Left colon (tissue), 2 donors: ENCODE results near the gene CNP. TPM values are rescaled to one million over a fixed set of nuclear protein-coding genes. Genes with fewer than 3 reads are reported as not detected.

ENCODE experiments used
- ATAC-seq: fragments of 200-7000 bp; cut with Tn5 transposase; one replicate; pipeline ENCODE4 v1.9.1; 2020; ENCODE audit warnings: mild to moderate bottlenecking, moderate library complexity
- DNase-seq, 2 donors: peaks; one replicate each; pipeline ENCODE4 v3.0.0-alpha.2; 2020
- intact Hi-C, 2 donors: fragments of 100-400 bp; cut with DNase I in 1 of 2; cut with micrococcal nuclease in 1 of 2; formaldehyde crosslinking; loops; one replicate each; pipeline versions ENCODE4 v1.11.2 to v1.14.0; 2022; cut with DNase I, micrococcal nuclease
- total RNA-seq, 2 donors: library from RNA; stranded (reverse); fragmentation: NEBNext Ultra II Directional; extraction: Animal tissue kit (Norgen Biotek cat#: 25700); gene quantifications; one replicate each; pipeline ENCODE4 v1.2.1, GENCODE V29; 2021
- donor health status: DM: no; HTN: no; CAD: no.
- donor health status: DM: yes; HTN: yes; CAD: no.

The CNP gene
- total RNA-seq, 2 donors from 2014 or later = 45.6 to 53.6 TPM

DNA sequence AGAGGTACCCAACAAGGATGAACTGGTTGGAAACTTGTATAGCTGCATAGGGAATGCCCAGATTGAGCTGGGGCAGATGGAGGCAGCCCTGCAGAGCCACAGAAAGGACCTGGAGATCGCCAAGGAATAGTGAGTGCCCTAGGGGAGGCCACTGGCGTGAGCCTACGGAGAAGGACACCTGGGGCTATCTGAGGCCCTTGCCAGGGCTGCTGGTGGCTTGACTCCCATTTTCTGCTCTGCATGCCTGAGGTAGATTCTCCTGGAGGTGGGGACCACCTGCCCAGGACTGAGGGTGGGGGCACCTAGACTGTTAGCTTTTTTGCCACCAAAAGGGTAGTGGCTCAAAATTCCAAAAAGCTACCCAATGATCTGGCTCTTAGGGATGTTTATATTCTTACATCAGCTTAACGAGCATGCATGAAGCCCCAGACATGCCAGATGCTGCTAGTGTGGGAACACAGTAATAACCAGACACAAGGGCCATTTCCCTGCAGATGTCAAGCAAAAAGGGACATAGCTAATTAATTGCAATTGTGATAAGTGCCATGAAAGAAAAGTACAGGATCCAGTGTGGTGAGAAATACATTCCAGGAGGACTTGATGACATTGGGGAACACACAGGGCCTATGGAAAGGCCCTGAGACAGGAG is 27.4 kb upstream of the CNP start:
- no peak for ATAC-seq
- no peak for DNase-seq
- intact Hi-C loops = no loop called here

- intact Hi-C loops = no loop called here
- ATAC-seq (no peak), DNase-seq (no peak)
Measured at GRCh38 chr17:41939693-41940090, 26.9 kb upstream of the CNP start.

DNA sequence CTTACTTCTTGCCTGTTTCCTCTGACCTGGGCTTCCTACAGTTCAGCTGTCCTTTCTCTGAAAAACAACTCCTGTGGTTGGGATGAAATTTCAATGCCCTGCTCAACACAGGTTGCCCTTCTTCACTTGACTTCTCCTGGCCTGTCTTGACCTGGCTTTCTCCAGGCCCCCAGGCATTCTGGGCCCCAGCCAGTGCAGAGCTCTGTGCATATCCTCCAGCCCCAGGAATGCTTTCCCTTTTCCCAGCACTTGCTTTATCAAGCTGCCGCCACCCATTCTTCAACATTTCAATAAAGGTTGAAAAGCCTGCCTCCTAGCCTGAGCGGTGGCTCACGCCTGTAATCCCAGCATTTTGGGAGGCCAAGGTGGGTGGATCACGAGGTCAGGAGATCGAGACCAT is 25.4 kb upstream of the CNP start:
- intact Hi-C loops = no loop called here
- no peak for ATAC-seq

DNA sequence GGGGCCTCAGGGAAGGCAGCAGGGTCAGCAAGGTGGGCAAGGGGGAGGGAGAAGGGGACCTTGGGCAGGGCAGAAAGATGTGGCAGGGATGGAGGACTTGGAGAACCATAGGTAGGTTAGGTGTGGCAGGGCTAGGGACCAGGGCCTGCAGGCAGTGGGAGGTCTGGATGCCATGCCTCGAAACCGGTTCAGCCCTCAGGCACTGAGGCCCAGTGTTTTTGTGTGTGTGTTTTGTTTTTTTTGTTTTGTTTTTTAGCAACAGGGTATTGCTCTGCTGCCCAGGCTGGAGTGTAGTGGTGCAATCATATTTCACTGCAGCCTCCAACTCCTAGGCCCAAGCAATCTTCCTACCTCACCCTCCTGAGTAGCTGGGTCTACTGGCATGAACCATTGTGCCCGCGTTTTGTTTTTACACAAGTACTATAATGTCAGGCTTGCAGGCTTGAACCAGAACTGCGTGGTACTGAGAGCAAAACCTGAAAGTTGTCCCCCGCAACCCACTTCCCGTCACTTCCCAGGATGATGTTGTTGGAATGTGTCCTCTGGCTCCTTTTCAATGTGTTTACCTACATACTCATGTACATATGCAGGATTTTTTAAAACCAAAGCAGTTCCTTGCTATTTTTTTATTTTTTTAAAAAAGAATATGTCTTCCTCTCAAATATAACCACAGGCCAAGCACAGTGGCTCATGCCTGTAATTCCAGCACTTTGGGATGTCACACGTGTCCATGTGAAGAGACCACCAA is 23.8 kb upstream of the CNP start:
- no peak for DNase-seq
- intact Hi-C loops = no loop called here
- ATAC-seq = no peak

More for the DNA sequence above, 25.4 kb upstream of the CNP start:
- DNase-seq = no peak

DNA sequence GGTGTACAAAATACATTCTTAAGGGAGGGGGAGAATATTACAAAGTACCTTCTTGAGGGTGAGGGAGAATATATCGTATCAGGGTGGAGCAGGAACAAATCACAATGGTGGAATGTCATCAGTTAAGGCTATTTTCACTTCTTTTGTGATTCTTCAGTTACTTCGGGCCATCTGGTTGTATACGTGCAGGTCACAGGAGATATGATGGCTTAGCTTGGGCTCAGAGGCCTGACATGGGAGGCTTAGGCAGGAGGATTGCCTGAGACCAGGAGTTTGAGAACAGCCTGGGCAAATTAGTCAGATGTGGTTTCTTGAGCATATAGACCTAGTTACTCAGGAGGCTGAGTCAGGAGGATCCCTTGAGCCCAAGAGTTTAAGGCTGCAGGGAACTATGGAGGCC is 23.1 kb upstream of the CNP start:
- DNase-seq (no peak), ATAC-seq (no peak)
- intact Hi-C loops = no loop called here

DNA sequence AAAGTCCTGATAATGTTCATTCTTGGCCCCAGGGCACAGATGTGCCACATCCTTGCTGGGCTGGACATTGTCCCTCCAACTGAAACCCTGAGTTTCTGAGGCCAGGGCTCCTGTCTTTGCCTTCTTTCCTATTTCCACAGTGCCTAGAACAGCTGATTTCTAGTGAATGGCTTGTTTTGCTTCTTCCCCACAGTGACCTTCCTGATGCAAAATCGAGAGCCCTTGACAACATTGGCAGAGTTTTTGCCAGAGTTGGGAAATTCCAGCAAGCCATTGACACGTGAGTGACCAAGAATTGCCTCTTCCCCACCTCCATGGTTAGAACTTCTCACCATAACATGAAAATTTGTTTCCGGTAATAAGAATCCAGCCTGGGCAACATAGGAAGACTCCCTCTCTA is 21.7 kb upstream of the CNP start:
- intact Hi-C loops = no loop called here
- no peak for ATAC-seq

DNA sequence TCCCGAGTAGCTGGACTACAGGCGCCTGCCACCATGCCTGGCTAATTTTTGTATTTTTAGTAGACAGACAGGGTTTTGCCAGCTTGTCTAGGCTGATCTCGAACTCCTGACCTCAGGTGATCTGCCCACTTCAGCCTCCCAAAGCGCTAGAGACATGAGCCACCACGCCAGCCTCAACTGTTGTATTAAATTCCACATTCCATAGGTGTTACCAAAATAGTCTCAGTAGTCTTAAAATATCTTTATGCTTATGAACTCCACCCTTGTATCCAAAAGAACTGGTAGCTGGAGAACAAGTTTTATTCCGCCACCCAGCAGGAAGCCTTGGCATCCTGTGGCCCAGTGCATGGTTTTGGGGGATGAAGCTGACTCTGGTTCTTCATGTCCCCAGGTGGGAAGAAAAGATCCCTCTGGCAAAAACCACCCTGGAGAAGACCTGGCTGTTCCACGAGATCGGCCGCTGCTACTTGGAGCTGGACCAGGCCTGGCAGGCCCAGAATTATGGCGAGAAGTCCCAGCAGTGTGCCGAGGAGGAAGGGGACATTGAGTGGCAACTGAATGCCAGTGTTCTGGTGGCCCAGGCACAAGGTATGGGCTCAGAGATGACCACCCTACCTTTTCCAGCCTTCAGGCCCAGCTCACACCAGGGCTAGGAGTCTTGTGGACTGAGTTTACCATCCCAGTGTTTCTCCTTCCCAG is 17.7 kb upstream of the CNP start:
- no peak for DNase-seq
- intact Hi-C loops = no loop called here
- no peak for ATAC-seq

More for the DNA sequence above, 21.7 kb upstream of the CNP start:
- DNase-seq = no peak

DNA sequence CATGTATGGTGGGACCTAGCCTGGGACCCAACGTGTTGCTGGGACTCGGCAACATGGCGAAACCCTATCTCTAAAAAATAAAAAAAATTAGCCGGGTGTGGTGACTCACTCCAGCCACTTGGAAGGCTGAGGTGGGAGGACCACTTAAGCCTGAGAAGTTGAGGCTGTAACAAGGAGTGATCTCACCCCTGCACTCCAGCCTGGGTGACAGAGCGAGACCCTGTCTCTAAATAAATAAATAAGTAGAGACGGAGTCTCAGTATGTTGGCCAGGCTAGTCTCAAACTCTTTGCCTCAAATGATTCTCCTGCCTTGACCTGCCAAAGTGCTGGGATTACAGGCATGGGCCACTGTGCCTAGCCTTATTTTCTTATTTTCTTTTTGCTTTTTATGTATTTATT is 10.1 kb upstream of the CNP start:
- ATAC-seq = no peak
- intact Hi-C loops = loop anchor here in 1 of 2 donors (10.0 kb wide), 1 partner anchor 78 kb away; no protein-coding TSS in a partner anchor
- DNase-seq = no peak

- ATAC-seq (peak; percentile 66), DNase-seq (no peak)
- intact Hi-C loops = loop anchor here in 1 of 2 donors (10.0 kb wide), 1 partner anchor 78 kb away; no protein-coding TSS in a partner anchor
Measured at GRCh38 chr17:41957031-41957868, 9.3 kb upstream of the CNP start.

GRCh38 chr17:41957869-41958439 is 8.6 kb upstream of the CNP start:
- intact Hi-C loops = loop anchor here in 1 of 2 donors (10.0 kb wide), 1 partner anchor 77 kb away; no protein-coding TSS in a partner anchor
- ATAC-seq = peak; percentile 59

DNA sequence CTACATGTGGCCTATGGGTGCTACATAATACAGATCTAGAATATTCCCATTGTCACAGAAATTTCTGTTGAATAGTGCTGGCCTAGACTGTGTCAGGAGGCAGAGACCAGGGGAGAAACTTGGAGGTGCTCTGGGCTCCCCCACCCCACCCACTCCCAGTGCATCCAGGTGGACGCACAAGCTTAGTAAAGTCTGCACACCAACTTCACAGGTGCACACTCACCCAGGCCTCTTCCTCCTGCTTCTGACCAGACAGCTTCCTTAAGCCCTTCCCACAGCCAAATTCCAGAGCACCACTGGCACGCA is 7.6 kb upstream of the CNP start:
- ATAC-seq (no peak), DNase-seq (no peak)
- intact Hi-C loops = loop anchor here in 1 of 2 donors (10.0 kb wide), 1 partner anchor 76 kb away; no protein-coding TSS in a partner anchor

More at GRCh38 chr17:41957869-41958439, 8.6 kb upstream of the CNP start:
- no peak for DNase-seq

GRCh38 chr17:41959336-41960095 is 7.1 kb upstream of the CNP start:
- ATAC-seq (no peak), DNase-seq (no peak)
- intact Hi-C loops = loop anchor here (10.0 kb wide), 2 partner anchors 75 to 155 kb away; partner anchors contain the start of gene DHX58 (in 1 of the 2)

- ATAC-seq (no peak), DNase-seq (no peak)
- intact Hi-C loops = loop anchor here in 1 of 2 donors (10.0 kb wide), 1 partner anchor 153 kb away; the partner anchor contains the start of gene DHX58
Measured at GRCh38 chr17:41962111-41962510, 4.5 kb upstream of the CNP start.

DNA sequence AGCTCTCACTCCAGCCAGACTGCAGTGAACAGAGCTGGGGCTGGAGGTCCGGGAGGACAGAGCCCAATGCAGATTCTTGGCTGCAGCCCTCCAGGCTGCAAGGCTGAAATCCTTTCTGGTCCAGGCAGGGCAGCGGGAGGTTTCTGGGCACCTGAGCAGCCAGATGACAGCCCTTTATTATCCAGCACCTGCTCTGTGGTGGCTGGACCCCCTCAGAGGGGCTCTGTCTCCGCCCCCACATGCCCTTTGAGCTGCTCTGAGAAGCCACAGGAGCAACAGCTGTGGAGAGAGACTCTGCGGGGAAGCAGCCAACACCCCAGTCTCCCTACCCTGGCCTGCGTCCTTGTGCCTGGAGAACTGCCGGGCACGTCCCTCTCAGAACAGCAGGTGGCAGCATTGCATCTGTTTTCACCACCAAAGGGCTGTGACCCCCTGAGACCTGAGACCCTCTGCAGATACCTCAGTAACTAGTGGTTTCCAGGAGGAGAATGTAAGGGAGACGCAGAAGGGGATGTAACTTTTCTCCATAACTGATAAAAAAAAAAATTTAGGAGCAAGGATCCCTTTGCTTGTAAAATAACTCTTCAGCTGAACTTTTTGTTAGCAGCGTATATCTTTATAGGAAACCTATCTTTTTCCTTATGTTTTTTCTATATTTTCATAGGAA is 3.7 kb upstream of the CNP start:
- DNase-seq = peak; percentile 58 to 82
- intact Hi-C loops = loop anchor here in 1 of 2 donors (10.0 kb wide), 1 partner anchor 152 kb away; the partner anchor contains the start of gene DHX58
- ATAC-seq = peak; percentile 12

DNA sequence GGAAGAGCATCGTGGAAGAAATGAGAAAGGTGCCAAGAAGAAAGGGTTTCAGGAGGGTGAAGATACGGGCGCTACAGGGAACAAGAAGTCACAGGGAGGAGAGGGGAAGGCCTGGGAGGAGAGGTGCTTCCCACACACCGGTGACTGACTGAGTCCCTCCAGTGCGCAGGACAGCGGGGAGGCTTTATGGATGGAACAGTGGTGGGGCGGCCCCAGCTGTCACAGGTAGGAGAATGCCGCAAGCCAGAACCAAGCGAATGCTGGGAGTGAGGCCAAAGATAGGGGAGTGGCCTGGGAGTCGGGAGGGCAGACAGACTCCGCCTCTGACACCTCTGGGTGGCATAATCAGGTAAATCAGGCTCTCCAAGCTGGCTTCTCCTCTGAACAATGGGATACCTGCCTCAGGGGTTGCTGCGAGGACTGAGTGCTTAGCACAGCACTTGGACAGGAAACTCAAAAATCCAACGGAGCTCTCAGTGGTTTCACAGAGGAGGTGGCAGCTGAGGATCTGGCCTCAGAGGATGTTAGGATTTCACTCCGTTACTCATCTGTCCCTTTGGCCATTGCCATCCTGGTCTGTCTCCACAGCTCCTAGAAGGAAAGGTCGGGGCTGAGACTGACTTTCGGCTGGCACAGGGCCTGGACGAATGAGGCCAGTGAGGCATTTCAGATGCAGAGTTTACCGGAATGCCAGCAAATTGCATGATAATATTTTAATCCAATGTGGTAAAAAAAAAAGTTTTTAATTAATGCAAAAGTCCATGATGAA is 717 bp upstream of the CNP start:
- intact Hi-C loops = loop anchor here in 1 of 2 donors (10.0 kb wide), 1 partner anchor 149 kb away; the partner anchor contains the start of gene DHX58
- peak; percentile 79 for ATAC-seq
- DNase-seq = peak; percentile 84 to 92
